Chondrocyte (in vitro differentiated cells): ENCODE data around the gene ELK3. TPM values are rescaled to one million over a fixed set of nuclear protein-coding genes. Genes with fewer than 3 reads are reported as not detected.
A peak's percentile ranks its signal among the peaks of the same experiment; 100 is the strongest.

Experiments used
- DNase-seq: peaks from one replicate; pipeline ENCODE4 v3.0.0; 2021; ENCODE audit warnings: mixed read lengths, low spot score
- H3K27ac Mint-ChIP-seq: one replicate; pipeline ENCODE4 v1.8.0; 2021; ENCODE audit warnings: mild to moderate bottlenecking, moderate library complexity, mixed read lengths; ENCODE audit not compliant: unreplicated experiment
- H3K27me3 Mint-ChIP-seq: 2 replicates; pipeline ENCODE4 v1.8.0; 2021; ENCODE audit warnings: low read depth, mixed read lengths
- H3K36me3 Mint-ChIP-seq: 2 replicates; pipeline ENCODE4 v1.8.0; 2021; ENCODE audit warnings: low read depth, mixed read lengths
- H3K4me1 Mint-ChIP-seq: 2 replicates; pipeline ENCODE4 v1.8.0; 2021; ENCODE audit warnings: low read depth, mild to moderate bottlenecking, mixed read lengths
- H3K4me3 Mint-ChIP-seq: one replicate; pipeline ENCODE4 v1.8.0; 2021; ENCODE audit warnings: mild to moderate bottlenecking, moderate library complexity, mixed read lengths; ENCODE audit not compliant: unreplicated experiment
- H3K9me3 Mint-ChIP-seq: 2 replicates; pipeline ENCODE4 v1.8.0; 2021; ENCODE audit warnings: low read depth, mixed read lengths
- total RNA-seq: library from RNA; stranded (reverse); gene quantifications from 3 replicates; pipeline ENCODE4 v1.2.1, GENCODE V29; 2021
- TF ChIP-seq, protein P1 (sequence below): fragments of 200-600 bp; sonication (generic); IDR thresholded peaks from 2 replicates; pipeline ENCODE4 v1.5.0; 2021; ENCODE audit warnings: antibody characterized with exemption, mild to moderate bottlenecking, moderate library complexity

Gene ELK3
- total RNA-seq, 1 donor from 2014 or later, result 38.8 TPM

DNA sequence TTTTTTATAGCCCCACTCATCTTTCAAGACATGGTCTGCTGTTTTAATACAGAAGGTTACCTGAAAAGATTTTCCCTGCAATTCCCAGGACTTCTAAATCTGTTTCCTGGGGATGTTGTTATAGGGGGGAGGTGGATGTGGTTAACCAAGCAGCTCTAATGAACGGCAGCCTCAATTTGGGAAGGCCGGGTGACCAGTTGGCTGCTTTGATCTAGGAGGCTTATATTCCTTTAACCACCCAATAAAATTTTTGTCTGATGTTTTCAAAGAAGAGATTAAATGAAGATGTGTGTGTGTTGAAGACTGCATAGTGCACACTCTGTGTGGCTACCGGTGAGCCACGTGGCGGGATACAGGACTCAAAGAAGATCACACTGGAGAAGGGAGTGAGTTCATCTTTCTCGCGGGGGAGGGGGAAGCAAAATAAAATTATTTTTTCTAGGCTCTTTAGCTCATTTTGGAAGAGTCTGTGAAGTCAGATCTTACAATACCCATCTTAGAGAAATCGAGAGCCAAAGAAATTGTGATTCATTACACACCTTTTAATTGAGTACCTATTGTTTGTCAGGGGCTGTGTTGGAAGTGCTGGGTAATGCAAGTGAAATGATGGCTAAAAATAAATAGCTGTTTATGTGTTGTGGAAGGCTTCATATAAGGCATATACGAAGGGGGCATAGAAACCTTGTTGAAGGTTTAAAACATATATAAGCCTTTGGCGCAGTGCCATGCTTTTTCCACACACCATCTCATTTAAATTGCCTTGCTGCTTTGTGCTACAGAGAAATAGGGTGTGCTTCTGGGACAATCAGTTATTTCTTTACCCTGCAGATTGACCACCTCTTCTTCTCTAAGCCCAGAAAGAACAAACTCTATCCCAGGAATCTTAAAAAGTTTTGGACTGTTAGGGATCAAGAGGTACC lies 18.5 kb downstream of the ELK3 start:
- no peak overlapping the region for H3K4me3 Mint-ChIP-seq
- H3K9me3 Mint-ChIP-seq, result no peaks in the 10 kb centered on the region
- H3K4me1 Mint-ChIP-seq, result peaks cover 69% of the 10 kb centered on the region
- no peaks in the 10 kb centered on the region for H3K27me3 Mint-ChIP-seq
- no peaks in the 10 kb centered on the region for H3K36me3 Mint-ChIP-seq
- H3K27ac Mint-ChIP-seq, result peak overlapping the region; percentile 80
- no peak for DNase-seq
- TF ChIP-seq, protein P1, sequence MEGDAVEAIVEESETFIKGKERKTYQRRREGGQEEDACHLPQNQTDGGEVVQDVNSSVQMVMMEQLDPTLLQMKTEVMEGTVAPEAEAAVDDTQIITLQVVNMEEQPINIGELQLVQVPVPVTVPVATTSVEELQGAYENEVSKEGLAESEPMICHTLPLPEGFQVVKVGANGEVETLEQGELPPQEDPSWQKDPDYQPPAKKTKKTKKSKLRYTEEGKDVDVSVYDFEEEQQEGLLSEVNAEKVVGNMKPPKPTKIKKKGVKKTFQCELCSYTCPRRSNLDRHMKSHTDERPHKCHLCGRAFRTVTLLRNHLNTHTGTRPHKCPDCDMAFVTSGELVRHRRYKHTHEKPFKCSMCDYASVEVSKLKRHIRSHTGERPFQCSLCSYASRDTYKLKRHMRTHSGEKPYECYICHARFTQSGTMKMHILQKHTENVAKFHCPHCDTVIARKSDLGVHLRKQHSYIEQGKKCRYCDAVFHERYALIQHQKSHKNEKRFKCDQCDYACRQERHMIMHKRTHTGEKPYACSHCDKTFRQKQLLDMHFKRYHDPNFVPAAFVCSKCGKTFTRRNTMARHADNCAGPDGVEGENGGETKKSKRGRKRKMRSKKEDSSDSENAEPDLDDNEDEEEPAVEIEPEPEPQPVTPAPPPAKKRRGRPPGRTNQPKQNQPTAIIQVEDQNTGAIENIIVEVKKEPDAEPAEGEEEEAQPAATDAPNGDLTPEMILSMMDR, result no peak

DNA sequence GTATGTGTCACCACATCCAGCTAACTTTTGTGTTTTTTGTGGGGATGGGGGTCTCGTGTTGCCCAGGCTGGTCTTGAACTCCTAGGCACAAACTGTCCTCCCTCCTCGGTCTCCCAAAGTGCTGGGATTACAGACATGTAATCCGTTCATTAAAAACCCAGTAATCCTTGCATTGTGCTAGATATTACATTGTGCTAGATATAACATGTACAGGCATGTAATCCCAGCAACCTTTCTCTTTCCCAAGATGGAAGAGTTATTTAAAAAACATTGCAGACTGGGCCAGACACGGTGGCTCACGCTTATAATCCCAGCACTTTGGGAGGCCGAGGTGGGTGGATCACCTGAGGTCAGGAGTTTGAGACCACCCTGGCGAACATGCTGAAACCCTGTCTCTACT lies 19.7 kb downstream of the ELK3 start:
- no peaks in the 10 kb centered on the region for H3K9me3 Mint-ChIP-seq
- H3K36me3 Mint-ChIP-seq, result no peaks in the 10 kb centered on the region
- H3K27ac Mint-ChIP-seq, result no peak overlapping the region
- H3K27me3 Mint-ChIP-seq, result no peaks in the 10 kb centered on the region
- no peak for DNase-seq
- H3K4me3 Mint-ChIP-seq, result no peak overlapping the region
- TF ChIP-seq, protein P1, result no peak
- H3K4me1 Mint-ChIP-seq, result peaks cover 67% of the 10 kb centered on the region

DNA sequence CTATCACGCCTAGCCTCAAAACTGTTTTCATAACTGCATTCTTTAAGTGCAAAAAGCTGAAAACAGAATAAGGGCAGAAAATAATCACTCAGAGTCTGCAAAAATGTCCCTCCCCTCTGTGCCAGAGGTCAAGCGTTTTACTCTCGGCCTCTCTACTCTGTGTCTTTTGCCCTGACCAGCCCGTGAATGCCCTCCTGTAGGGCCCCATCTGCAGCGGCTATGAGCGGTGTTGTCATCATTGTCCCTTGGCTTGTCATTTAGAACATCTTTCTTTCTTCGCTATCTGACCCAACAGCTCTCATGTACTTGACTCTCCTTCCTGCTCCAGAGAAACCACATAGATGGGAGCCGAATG lies 21.7 kb downstream of the ELK3 start:
- TF ChIP-seq, protein P1, result no peak
- Mint-ChIP-seq H3K27me3 (no peaks in the 10 kb centered on the region), H3K27ac (no peak overlapping the region), H3K4me1 (peaks cover 68% of the 10 kb centered on the region), H3K9me3 (no peaks in the 10 kb centered on the region), H3K36me3 (no peaks in the 10 kb centered on the region), H3K4me3 (no peak overlapping the region)
- DNase-seq, result no peak

DNA sequence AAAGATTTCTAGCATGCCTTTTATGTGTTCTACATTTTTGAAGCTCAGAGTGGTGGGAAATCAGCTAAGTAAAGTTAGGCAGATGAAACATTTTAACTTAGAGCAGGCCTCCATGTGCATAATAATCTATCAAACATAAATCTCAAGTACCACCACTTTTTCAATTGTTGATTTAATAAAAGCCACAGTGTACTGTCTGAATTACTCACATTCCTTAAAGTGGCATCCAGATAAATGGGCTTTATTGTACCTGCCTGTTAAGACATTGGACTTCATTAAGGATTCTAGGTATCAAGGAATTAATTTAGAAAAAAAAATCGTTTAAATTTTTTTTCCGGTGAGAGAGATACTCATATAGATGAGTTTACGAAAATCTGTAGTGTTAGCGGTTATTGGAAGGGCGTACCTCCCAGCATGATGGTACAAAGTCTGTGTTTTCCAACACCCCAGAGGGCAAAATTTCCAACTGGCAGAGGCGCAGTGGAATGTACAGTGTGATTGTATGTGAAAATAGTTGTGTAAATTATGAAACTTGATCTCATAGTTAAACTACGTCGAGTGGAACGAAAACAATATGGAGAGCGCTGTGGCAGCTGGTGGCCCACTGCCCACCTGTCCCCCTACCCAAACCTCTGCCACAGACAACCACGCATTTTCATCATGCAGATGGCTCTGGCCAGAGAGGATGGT lies 25.0 kb downstream of the ELK3 start:
- TF ChIP-seq, protein P1, result no peak
- no peak for DNase-seq
- no peaks in the 10 kb centered on the region for H3K36me3 Mint-ChIP-seq
- peak overlapping the region; percentile 51 for H3K4me3 Mint-ChIP-seq
- no peaks in the 10 kb centered on the region for H3K27me3 Mint-ChIP-seq
- H3K27ac Mint-ChIP-seq, result peak overlapping the region; percentile 97
- no peaks in the 10 kb centered on the region for H3K9me3 Mint-ChIP-seq
- peaks cover 74% of the 10 kb centered on the region for H3K4me1 Mint-ChIP-seq

DNA sequence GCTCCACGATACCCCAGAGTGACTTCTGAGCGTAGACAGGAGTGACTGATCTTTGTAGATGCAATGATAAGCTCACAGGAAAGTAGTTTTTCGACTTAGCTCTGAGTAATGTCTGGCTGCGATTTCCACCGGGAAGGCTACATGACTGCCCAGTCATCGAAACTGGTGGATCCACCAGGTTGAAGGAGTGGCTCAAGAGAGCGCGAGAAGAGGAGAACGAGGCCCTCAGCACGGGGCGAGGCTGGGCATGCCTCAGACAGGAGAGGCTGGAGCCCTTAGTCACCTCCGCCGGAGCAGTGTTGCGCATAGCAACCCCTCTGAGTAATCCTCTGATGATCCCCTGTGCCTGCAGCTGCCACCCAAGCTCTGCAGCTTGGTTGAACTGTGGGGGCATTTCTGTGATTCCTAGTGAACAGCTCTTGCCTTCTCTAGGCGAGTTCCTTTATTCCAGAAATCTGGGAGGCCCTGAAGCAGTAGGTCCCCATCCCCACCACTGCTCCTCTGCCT lies 25.6 kb downstream of the ELK3 start:
- no peaks in the 10 kb centered on the region for H3K36me3 Mint-ChIP-seq
- H3K4me1 Mint-ChIP-seq, result peaks cover 79% of the 10 kb centered on the region
- H3K27me3 Mint-ChIP-seq, result no peaks in the 10 kb centered on the region
- TF ChIP-seq, protein P1, result no peak
- no peak for DNase-seq
- peak overlapping the region; percentile 97 for H3K27ac Mint-ChIP-seq
- H3K9me3 Mint-ChIP-seq, result no peaks in the 10 kb centered on the region
- peak overlapping the region; percentile 56 for H3K4me3 Mint-ChIP-seq
